Kidney epithelial cell (primary cell): ENCODE data around the gene FAM219B. TPM values are rescaled to one million over a fixed set of nuclear protein-coding genes. Genes with fewer than 3 reads are reported as not detected.

Experiments used
- DNase-seq: peaks from one replicate; pipeline ENCODE4 v3.0.0-alpha.2; 2010; ENCODE audit warnings: low read depth
- H3K27me3 ChIP-seq: 2 replicates; pipeline ENCODE4 v1.6.0; 2011; ENCODE audit warnings: low read length; ENCODE audit not compliant: control insufficient read depth, insufficient read depth
- H3K36me3 ChIP-seq: 2 replicates; pipeline ENCODE4 v1.5.1; 2011; ENCODE audit warnings: low read length; ENCODE audit not compliant: control insufficient read depth, insufficient read depth
- H3K4me3 ChIP-seq: 2 replicates; pipeline ENCODE4 v1.5.1; 2011; ENCODE audit warnings: low read depth, mild to moderate bottlenecking, control low read depth, low read length
- CTCF ChIP-seq: IDR thresholded peaks from 2 replicates; pipeline ENCODE4 v1.5.1; 2011; ENCODE audit warnings: mild to moderate bottlenecking, moderate library complexity, low read length, control low read depth, inconsistent platforms; ENCODE audit not compliant: insufficient read depth, poor library complexity, severe bottlenecking
- total RNA-seq: library from RNA; depleted of rRNA; stranded (reverse); fragments of >200 nt; gene quantifications from 2 replicates; pipeline ENCODE4 v1.2.3, GENCODE V29; 2015

Gene FAM219B
- total RNA-seq, 1 donor from 2014 or later = 42.2 TPM

DNA sequence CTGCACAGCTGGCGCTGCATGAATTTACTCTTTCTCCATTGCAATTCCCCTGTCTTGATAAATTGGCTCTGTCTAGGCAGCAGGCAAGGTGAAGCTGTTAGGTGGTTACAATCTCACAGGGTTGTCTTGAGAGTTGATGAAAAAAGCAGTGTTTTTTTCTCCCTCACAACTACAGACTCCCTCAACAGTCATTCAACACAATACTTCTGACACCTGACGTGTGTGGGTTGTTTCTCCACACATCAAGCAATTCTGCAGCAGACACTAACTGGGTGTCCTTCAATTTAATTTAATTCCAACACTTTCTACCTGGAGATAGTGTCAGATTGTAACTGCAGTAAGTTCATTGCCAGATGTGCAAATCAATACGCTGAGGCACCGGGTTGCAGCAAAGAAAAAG is 28.4 kb downstream of the FAM219B start:
- H3K36me3 ChIP-seq = no peaks in the 10 kb centered on the region
- H3K4me3 ChIP-seq = no peak overlapping the region
- TF ChIP-seq CTCF = no peak
- DNase-seq = no peak
- no peaks in the 10 kb centered on the region for H3K27me3 ChIP-seq

DNA sequence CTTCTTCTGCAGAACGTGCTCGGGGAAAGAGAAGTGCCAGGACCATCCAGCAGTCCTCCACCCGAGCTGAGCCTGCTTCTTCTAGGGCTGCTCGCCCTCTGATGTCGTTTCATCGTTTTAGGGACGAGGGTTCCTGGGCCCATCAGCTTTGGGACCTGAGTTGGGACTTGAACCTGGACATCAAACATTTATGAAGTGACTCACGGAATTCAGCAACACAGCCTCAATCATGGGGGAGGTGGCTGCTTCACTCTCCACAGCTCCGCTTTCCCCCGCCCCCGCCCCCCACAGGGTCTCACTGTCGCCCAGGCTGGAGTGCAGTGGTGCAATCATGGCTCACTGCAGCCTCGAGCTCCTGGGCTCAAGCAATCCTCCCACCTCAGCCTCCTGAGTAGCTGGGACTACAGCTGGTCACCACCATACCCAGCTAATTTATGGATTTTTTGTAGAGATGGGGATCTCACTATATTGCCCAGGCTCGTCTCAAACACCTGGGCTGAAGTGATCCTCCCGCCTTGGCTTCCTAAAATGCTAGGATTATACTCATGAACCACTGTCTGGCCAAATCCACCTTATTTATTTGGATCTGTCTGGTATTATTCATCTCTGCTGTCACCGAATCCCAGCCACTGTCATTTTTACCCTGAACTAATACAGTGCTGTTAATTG is 32.8 kb downstream of the FAM219B start:
- no peak for TF ChIP-seq CTCF
- DNase-seq = no peak

DNA sequence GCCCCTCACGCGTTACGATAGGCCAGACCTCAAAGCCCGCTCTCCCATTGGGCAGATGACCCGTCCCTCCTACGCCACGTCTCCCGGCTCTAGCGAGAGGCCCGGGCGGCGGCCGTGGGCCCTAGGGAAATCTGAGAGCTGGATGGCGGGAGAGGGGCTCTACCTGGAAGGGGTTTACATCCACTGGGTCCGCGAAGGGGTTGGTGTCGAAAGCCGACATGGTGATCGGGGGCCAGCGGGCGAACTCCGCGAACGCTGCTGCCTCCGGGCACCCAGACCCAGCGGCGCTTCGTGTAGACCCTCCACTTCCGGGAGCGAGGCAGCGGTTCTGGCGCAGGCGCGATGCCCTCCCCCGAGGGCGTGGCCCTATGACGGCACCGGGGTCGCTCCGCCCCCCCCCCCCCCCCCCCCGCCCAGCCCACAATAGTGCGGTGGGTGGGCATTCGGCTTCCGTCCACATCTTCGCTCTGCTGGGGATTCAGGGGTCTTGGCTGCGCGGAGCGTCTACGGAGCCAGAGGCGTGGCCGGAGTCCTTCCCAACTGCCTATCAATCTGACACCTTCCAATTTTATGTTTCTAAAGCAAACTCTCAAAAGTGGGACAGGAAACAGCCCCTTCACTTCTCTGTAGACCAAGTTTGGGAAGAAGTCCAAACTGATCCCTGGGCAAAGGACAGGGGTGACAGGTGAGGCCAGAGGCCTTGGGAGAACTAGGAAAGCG is 33.5 kb downstream of the FAM219B start, which contains the start of gene SCAMP2:
Gene SCAMP2 (minus strand): TSS at position 330 of the 720 bp plus-strand sequence. CDS start 110 bp downstream, at position 220.
- peak; percentile 82 for DNase-seq
- Histone ChIP-seq H3K27me3 (no peaks in the 10 kb centered on the region), H3K36me3 (no peaks in the 10 kb centered on the region), H3K4me3 (peak within 1 kb of the TSS; percentile 88)
- no peak for TF ChIP-seq CTCF

More for the DNA sequence above, 32.8 kb downstream of the FAM219B start:
- H3K4me3 ChIP-seq = peak overlapping the region; percentile 88
- H3K27me3 ChIP-seq = no peaks in the 10 kb centered on the region
- no peaks in the 10 kb centered on the region for H3K36me3 ChIP-seq

- no peak for TF ChIP-seq CTCF
Measured at GRCh38 chr15:74872702-74873035, 34.0 kb downstream of the FAM219B start.

DNA sequence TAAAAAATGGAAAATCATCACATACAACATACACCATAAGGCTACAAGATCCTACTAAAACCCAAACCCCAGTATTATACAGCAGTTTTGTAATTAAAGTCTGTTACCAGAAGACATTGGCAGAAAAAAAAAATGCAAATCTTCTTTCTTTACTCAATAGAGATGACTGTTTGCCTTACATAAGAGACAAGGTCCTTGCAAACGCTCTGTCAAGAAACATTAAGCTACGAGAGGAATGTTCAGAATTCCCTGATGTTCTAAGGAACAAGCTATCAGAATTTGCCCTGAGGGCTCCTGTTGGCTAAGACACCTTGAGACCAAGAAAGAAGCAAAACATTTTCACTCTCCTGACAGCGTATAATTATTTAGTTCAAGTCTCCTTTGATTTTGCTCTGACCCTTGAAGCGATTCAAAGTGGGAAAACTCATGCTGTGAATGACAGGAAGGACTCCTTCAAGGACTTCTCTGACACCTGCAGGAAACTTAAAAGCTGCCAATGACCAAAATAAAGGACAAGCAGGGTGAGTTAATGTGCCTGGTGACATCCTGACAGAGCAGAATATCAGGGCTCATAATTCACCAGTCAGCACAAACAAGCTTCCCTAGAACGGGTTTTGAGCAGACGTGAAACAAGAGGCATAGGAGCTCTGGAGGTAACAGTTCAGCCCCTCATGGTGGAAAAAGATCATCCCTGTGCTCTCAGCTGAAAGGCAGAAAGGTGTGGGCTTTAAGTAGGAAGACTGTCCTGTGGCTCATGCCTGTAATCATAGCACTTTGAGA is 36.0 kb downstream of the FAM219B start:
- Histone ChIP-seq H3K36me3 (no peaks in the 10 kb centered on the region), H3K4me3 (no peak overlapping the region), H3K27me3 (no peaks in the 10 kb centered on the region)
- no peak for DNase-seq
- TF ChIP-seq CTCF = no peak

More at GRCh38 chr15:74872702-74873035, 34.0 kb downstream of the FAM219B start:
- no peak for DNase-seq
- Histone ChIP-seq H3K4me3 (peak overlapping the region; percentile 88), H3K36me3 (no peaks in the 10 kb centered on the region), H3K27me3 (no peaks in the 10 kb centered on the region)
